GM12878 (cell line): ENCODE data around the gene GSG1L.

Experiments
- BCL3 ChIP-seq: IDR thresholded peaks from 2 replicates; pipeline ENCODE4 v1.6.1; 2011; ENCODE audit warnings: borderline replicate concordance, low read depth, mild to moderate bottlenecking, moderate library complexity, low read length; ENCODE audit not compliant: insufficient read depth, poor library complexity, severe bottlenecking
- CTCF ChIP-seq, 3 experiments: IDR thresholded peaks in 2 of 3; conservative IDR thresholded peaks in 1 of 3; 2 replicates each; pipeline ENCODE4 v1.5.1; 2011; ENCODE audit warnings: low read depth in 3 of 3, low read length in 3 of 3, mild to moderate bottlenecking in 3 of 3, control low read depth in 2 of 3, moderate library complexity in 2 of 3, inconsistent platforms in 1 of 3, mixed read lengths in 1 of 3; ENCODE audit not compliant: control insufficient read depth in 2 of 3, insufficient read depth in 1 of 3; ENCODE audit errors: extremely low read depth in 1 of 3
- HCFC1 ChIP-seq: fragments of 150-350 bp; IDR thresholded peaks from 2 replicates; pipeline ENCODE4 v1.6.1; 2014; ENCODE audit warnings: low read length
- MYB ChIP-seq: fragments of 150-350 bp; IDR thresholded peaks from 2 replicates; pipeline ENCODE4 v1.6.1; 2014; ENCODE audit warnings: mild to moderate bottlenecking, low read depth, low read length, borderline replicate concordance
- RBBP5 ChIP-seq: fragments of 200-600 bp; sonication (generic); conservative IDR thresholded peaks from 2 replicates; pipeline ENCODE4 v1.6.1; 2016

- TF ChIP-seq HCFC1 (no peak), CTCF (IDR thresholded peaks at IDR 0.05 in 2 of 3, conservative IDR thresholded peaks at IDR 0.05 in 1 of 3; ENCODE audit: control insufficient read depth in 2 of 3, extremely low read depth in 1 of 3, insufficient read depth in 1 of 3, low read depth in 3 of 3, low read length in 3 of 3) (no peak), RBBP5 (no peak), MYB (no peak), BCL3 (no peak)
Observed at GRCh38 chr16:27743963-27744362, 319.6 kb downstream of the GSG1L start.
